ENCODE measurements around the gene ATP5F1E.

The ATP5F1E gene

GRCh38 chr20:59055302-59055701, 23.2 kb upstream of the ATP5F1E start:
- ChIA-PET CTCF (no interaction called here), POLR2A (no interaction called here)
- TF ChIP-seq ZIC2 (tag by site-specific recombination; IDR thresholded peaks at IDR 0.05) (no peak), ZNF223 (tag by site-specific recombination; IDR thresholded peaks at IDR 0.05) (no peak), ZNF133 (tag by site-specific recombination; IDR thresholded peaks at IDR 0.05) (no peak), ZNF654 (tag by site-specific recombination; IDR thresholded peaks at IDR 0.05; ENCODE audit: low read depth) (peak; percentile 7; the same call in 1 of the 2 replicates), SP7 (tag by site-specific recombination; IDR thresholded peaks at IDR 0.05) (no peak), IKZF3 (tag by site-specific recombination; IDR thresholded peaks at IDR 0.05) (no peak)
- TF ChIP-seq, protein P1, sequence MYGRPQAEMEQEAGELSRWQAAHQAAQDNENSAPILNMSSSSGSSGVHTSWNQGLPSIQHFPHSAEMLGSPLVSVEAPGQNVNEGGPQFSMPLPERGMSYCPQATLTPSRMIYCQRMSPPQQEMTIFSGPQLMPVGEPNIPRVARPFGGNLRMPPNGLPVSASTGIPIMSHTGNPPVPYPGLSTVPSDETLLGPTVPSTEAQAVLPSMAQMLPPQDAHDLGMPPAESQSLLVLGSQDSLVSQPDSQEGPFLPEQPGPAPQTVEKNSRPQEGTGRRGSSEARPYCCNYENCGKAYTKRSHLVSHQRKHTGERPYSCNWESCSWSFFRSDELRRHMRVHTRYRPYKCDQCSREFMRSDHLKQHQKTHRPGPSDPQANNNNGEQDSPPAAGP (tag by site-specific recombination; IDR thresholded peaks at IDR 0.05): no peak
- H3K4me3 ChIP-seq (ENCODE audit: low read depth, low read length): no peak overlapping the region
- no peak overlapping the region for H3K27ac ChIP-seq (ENCODE audit: extremely low read depth, low read depth, low read length)
- H3K4me1 ChIP-seq (ENCODE audit: control insufficient read depth, insufficient read depth, low read length): no peaks in the 10 kb centered on the region
- no peaks in the 10 kb centered on the region for H3K9me3 ChIP-seq (ENCODE audit: control insufficient read depth, insufficient read depth, low read depth, low read length)
- no peaks in the 10 kb centered on the region for H3K36me3 ChIP-seq (ENCODE audit: control insufficient read depth in 2 of 2, insufficient read depth in 1 of 2, low read length in 2 of 2)

DNA sequence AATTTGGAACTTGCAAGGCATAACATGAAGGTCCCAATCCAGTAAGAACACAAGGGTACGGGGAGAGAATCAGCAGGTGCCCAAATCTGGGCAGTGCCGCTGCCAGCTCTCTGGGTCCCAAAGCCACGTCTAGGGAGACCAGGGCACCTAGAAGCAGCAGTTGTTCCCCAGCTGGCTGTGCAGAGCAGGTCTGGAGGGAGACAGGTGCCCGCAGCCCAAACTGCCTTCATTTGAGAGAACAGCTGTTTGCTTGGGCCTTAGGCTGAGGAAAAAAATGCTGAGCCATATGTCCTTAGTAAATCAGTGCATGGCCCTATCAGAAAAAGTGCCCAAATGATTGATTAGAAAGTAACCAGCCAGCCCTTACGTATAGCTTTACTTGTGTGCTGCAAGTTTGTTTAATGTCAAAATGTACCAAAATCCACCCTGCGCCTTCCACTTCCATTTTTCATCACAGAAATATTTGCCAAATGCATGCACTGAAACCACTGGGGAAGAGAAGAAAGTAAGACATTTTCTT, 19.6 kb upstream of the ATP5F1E start:
- POLR2A ChIA-PET: no interaction called here
- H3K27ac ChIP-seq (ENCODE audit: extremely low read depth, low read depth, low read length): no peak overlapping the region
- no peaks in the 10 kb centered on the region for H3K4me1 ChIP-seq (ENCODE audit: control insufficient read depth, insufficient read depth, low read length)
- CTCF ChIA-PET: interaction anchor here (0.6 to 0.7 kb wide), 3 partner anchors 13 to 406 kb away, joined by 3 to 8 read pairs (median 4); no protein-coding TSS in a partner anchor
- no peaks in the 10 kb centered on the region for H3K36me3 ChIP-seq (ENCODE audit: control insufficient read depth in 2 of 2, insufficient read depth in 1 of 2, low read length in 2 of 2)
- no peaks in the 10 kb centered on the region for H3K9me3 ChIP-seq (ENCODE audit: control insufficient read depth, insufficient read depth, low read depth, low read length)
- TF ChIP-seq, protein P2, sequence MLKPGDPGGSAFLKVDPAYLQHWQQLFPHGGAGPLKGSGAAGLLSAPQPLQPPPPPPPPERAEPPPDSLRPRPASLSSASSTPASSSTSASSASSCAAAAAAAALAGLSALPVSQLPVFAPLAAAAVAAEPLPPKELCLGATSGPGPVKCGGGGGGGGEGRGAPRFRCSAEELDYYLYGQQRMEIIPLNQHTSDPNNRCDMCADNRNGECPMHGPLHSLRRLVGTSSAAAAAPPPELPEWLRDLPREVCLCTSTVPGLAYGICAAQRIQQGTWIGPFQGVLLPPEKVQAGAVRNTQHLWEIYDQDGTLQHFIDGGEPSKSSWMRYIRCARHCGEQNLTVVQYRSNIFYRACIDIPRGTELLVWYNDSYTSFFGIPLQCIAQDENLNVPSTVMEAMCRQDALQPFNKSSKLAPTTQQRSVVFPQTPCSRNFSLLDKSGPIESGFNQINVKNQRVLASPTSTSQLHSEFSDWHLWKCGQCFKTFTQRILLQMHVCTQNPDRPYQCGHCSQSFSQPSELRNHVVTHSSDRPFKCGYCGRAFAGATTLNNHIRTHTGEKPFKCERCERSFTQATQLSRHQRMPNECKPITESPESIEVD (tag by site-specific recombination; IDR thresholded peaks at IDR 0.05): no peak
- TF ChIP-seq ZNF600 (tag by site-specific recombination; IDR thresholded peaks at IDR 0.05): no peak
- H3K4me3 ChIP-seq (ENCODE audit: low read depth, low read length): no peak overlapping the region

DNA sequence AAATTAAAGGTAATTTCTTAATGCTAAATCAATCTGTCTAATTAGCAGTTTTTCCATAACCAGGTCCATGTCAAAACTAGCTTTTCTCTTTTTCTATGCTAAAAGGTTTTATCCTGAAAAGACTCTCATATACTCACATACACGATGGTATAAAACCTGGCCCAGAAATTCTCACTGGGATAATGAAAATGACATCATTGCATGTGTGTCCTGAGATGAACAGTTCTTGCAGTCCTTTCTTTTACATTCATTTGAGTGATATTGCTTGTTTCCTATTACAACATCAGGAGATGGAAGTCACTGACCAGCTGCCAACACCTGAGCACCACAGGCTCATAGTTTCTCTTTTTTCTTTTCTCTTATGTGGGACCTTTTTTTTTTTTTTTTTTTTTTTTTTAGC, 18.3 kb upstream of the ATP5F1E start:
- no peaks in the 10 kb centered on the region for H3K36me3 ChIP-seq (ENCODE audit: control insufficient read depth in 2 of 2, insufficient read depth in 1 of 2, low read length in 2 of 2)
- H3K27ac ChIP-seq (ENCODE audit: extremely low read depth, low read depth, low read length): no peak overlapping the region
- no peak overlapping the region for H3K4me3 ChIP-seq (ENCODE audit: low read depth, low read length)
- POLR2A ChIA-PET: interaction anchor here (2.0 kb wide), 1 partner anchor 18 kb away, joined by 10 read pairs; the partner anchor contains the start of gene ATP5F1E
- CTCF ChIA-PET: interaction anchor here (0.7 to 1.7 kb wide), 2 partner anchors 37 to 333 kb away, joined by 3 to 6 read pairs; no protein-coding TSS in a partner anchor
- TF ChIP-seq ZNF558 (tag by site-specific recombination; IDR thresholded peaks at IDR 0.05): no peak
- TF ChIP-seq PRDM1 (tag by site-specific recombination; IDR thresholded peaks at IDR 0.05): 0 out of 2 replicates have a peak, but pooled peaks have one; percentile 25
- TF ChIP-seq ZNF785 (tag by site-specific recombination; IDR thresholded peaks at IDR 0.05): no peak
- no peak for TF ChIP-seq ZNF623 (tag by site-specific recombination; IDR thresholded peaks at IDR 0.05)
- TF ChIP-seq, protein P3, sequence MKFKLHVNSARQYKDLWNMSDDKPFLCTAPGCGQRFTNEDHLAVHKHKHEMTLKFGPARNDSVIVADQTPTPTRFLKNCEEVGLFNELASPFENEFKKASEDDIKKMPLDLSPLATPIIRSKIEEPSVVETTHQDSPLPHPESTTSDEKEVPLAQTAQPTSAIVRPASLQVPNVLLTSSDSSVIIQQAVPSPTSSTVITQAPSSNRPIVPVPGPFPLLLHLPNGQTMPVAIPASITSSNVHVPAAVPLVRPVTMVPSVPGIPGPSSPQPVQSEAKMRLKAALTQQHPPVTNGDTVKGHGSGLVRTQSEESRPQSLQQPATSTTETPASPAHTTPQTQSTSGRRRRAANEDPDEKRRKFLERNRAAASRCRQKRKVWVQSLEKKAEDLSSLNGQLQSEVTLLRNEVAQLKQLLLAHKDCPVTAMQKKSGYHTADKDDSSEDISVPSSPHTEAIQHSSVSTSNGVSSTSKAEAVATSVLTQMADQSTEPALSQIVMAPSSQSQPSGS (tag by site-specific recombination; IDR thresholded peaks at IDR 0.05; ENCODE audit: low read depth): peak; percentile 62; the same call in 1 of the 2 replicates
- H3K4me1 ChIP-seq (ENCODE audit: control insufficient read depth, insufficient read depth, low read length): no peaks in the 10 kb centered on the region
- H3K9me3 ChIP-seq (ENCODE audit: control insufficient read depth, insufficient read depth, low read depth, low read length): no peaks in the 10 kb centered on the region

- Histone ChIP-seq H3K36me3 (ENCODE audit: control insufficient read depth in 2 of 2, insufficient read depth in 1 of 2, low read length in 2 of 2) (no peaks in the 10 kb centered on the region), H3K4me1 (ENCODE audit: control insufficient read depth, insufficient read depth, low read length) (no peaks in the 10 kb centered on the region), H3K4me3 (ENCODE audit: low read depth, low read length) (no peak overlapping the region), H3K27ac (ENCODE audit: extremely low read depth, low read depth, low read length) (no peak overlapping the region), H3K9me3 (ENCODE audit: control insufficient read depth, insufficient read depth, low read depth, low read length) (no peaks in the 10 kb centered on the region)
- POLR2A ChIA-PET: no interaction called here
- CTCF ChIA-PET: no interaction called here
- TF ChIP-seq ZNF280D (tag by site-specific recombination; IDR thresholded peaks at IDR 0.05) (no peak), ZBTB44 (tag by site-specific recombination; IDR thresholded peaks at IDR 0.05) (no peak), GLI4 (tag by site-specific recombination; IDR thresholded peaks at IDR 0.05) (no peak), ZNF24 (tag by site-specific recombination; IDR thresholded peaks at IDR 0.05) (no peak), ZNF600 (tag by site-specific recombination; IDR thresholded peaks at IDR 0.05) (no peak), ZBTB21 (tag by site-specific recombination; IDR thresholded peaks at IDR 0.05) (no peak), HOXC10 (CRISPR knock-in tag; IDR thresholded peaks at IDR 0.05) (no peak), SP7 (tag by site-specific recombination; IDR thresholded peaks at IDR 0.05) (no peak)
These were observed 16.5 kb upstream of the ATP5F1E start for GRCh38 chr20:59048681-59049030.

Measured in HEK293 (cell line).